ENCODE measurements around the gene STKLD1. TPM values are rescaled to one million over a fixed set of nuclear protein-coding genes. Genes with fewer than 3 reads are reported as not detected.

STKLD1 gene
- total and polyA plus RNA-seq, 9 of the 15 experiments (the other 6 are each of a cell fraction or from before 2014, with no cell fraction given) = 0.10 to 0.65 (median 0.33) TPM; not detected in 2

GRCh38 chr9:133375724-133376654 is at the start of gene STKLD1, which contains the start of gene SURF4 (continued):
- TF ChIP-seq ARID3B (CRISPR knock-in tag; IDR thresholded peaks at IDR 0.05; ENCODE audit: borderline replicate concordance) (no peak), PTTG1 (tag; IDR thresholded peaks at IDR 0.05; ENCODE audit: low read depth) (no peak), ELF4 (CRISPR knock-in tag; IDR thresholded peaks at IDR 0.05) (no peak), POLR2B (IDR thresholded peaks at IDR 0.05; ENCODE audit: low read depth, partially characterized antibody) (peak; percentile 23), RHOXF2B (CRISPR knock-in tag; conservative IDR thresholded peaks at IDR 0.05) (no peak), MEF2D (tag; conservative IDR thresholded peaks at IDR 0.05; ENCODE audit: low read depth) (no peak), FOXA1 (IDR thresholded peaks at IDR 0.05; ENCODE audit: borderline replicate concordance) (no peak), HMGN3 (IDR thresholded peaks at IDR 0.05; ENCODE audit: borderline replicate concordance, extremely low read depth, insufficient read length, low read depth, low read length) (peak; percentile 27), POLR2AphosphoS2 (IDR thresholded peaks at IDR 0.05; ENCODE audit: low read length) (no peak), EP300 (IDR thresholded peaks at IDR 0.05; ENCODE audit: low read length) (no peak), ZNF239 (CRISPR knock-in tag; IDR thresholded peaks at IDR 0.05) (no peak), RBM22 (IDR thresholded peaks at IDR 0.05; ENCODE audit: low read depth, low read length, poor library complexity, severe bottlenecking) (no peak), RERE (CRISPR knock-in tag; IDR thresholded peaks at IDR 0.05; ENCODE audit: borderline replicate concordance) (no peak), ZNF449 (CRISPR knock-in tag; IDR thresholded peaks at IDR 0.05) (no peak), HINFP (tag; conservative IDR thresholded peaks at IDR 0.05; ENCODE audit: low read depth) (no peak)

Measured in K562 (cell line).